Fibroblast of skin of right quadriceps (primary cell): ENCODE measurements around the gene CNPY1.

Experiments used
- DNase-seq: peaks from one replicate; pipeline ENCODE4 v3.0.0-alpha.2; 2013

CNPY1 gene

GRCh38 chr7:155487509-155488482 lies 58.6 kb downstream of the CNPY1 start:
- DNase-seq, result no peak

DNA sequence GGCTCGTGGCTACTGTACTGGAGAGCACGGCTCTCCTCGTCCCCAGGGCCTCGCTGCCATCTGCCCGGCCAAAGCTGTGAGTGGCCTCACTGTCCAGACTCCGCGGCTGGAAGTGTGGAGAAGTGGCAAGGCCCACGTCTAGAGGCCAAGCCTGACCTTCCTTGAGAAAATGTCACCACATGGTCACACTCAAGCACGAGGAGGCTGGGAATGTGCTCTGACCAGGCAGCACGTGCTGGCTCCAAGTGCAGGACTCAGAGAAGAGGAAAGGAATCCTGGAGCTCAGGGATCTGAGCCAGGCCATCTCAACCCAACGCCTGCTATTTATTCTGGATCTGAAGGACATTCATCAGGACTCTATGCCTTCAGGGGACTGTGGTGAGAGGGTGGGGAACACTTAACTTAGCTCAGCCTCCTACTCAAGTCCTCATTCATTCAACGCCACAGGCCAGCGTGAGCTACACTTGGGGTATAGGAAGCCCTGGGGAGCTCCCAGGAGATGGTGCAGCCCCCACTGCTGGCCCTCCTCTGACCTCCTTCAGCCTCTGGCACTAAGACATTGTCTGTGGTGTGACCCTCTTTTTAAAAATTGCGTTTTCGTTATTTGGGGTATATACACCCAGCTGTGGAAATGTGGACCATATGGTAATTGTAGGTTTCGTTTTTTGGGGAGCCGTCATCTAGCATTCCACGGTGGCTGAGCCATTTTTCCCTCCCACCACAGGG lies 59.4 kb downstream of the CNPY1 start:
- DNase-seq, result no peak

DNA sequence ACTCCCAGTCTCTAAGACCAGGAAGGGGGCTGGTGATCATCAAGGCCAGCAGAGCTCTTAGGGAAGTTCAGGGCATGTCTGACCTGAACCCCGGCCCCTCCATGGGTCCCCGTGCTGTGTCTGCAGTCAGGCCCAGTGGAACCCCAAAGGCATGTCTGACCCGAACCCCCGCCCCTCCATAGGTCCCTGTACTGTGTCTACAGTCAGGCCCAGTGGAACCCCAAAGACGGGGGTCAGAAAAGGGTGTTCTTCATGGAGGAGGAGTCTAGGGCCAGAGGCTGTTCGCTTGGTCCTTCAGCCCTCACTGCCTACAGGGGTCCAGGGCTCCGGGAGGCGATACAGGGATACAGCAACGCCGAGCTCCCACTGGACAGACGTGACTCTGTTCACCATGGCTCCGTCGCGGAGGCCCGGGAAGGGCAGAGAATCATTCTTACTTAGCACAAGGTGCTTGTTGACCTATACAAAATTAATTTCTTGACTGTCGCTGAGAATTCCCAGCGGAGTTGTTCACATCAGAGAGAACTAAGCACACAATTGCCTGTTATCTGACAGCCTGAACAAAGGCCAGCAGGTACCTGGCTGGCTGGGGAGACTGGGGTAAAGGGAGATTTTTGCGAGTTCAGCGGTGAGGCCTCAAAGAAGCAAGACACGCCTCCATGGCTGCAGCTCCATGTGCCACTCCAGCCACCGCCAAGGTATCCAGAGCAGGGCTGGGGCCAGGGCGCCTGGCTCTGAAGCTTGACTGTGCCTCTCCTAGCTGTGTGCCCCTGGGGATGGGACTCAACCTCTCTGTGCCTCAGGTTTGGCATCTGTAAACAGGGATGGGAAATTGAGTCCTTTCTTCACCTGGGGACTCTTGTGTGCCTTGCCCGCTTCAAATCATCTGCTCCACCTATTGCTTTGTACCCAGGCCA lies 61.6 kb downstream of the CNPY1 start:
- DNase-seq, result no peak

GRCh38 chr7:155483868-155484325 lies 62.5 kb downstream of the CNPY1 start:
- DNase-seq, result no peak

DNA sequence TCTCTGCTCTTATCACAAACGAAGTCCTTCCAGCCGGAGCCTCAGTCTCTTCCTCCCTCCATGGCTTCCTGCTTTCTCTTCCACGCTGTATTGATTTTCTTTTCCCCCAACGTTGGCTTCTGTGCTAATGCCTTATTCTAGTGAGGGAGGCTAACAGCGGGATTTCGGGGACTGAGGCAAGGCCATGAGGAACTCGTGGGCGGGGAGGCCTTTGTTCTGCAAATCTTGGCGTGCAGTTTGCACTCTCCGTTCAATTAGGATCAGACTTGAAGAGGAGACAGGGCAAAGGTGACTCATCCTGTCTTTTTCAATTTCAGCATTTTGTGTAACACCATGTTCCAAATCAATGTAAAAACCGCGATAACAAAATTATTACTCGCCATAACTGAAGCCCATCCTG lies 63.1 kb downstream of the CNPY1 start:
- DNase-seq, result no peak

GRCh38 chr7:155482511-155483183 lies 63.7 kb downstream of the CNPY1 start:
- no peak for DNase-seq

DNA sequence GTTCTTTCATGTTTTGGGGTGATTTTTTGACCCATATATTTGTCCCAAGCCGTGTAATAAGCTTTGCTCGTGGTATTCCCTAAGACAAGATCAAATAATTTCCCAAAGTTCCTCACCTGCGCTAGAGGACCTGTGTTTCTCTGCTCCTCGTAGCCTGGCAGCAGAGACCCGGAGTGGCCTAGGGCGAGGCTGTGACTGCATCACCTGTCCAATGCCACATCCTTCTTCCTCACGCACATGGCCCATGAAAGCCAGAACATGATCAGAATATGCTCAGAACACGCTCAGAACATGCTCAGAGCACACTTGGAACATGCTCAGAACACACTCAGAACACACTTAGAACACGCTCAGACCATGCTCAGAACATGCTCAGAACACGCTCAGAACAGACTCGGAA lies 64.6 kb downstream of the CNPY1 start:
- DNase-seq, result no peak

DNA sequence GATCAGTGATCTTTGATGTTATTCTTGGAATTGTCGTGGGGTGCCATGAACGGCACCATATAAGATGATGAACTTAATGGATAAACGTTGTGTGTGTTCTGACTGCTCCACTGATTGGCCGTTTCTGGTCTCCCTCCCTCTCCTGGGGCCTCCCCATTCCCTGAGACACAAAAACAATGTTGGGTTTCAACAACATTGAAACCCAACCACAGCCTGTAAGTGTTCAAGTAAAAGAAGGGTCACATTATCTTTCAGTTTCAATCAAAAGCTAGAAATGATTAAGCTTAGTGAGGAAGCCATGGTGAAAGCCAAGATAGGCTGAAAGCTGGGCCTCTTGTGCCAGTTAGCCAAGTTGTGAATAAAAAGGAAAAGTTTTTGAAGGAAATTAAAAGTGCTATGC lies 68.9 kb downstream of the CNPY1 start:
- no peak for DNase-seq

DNA sequence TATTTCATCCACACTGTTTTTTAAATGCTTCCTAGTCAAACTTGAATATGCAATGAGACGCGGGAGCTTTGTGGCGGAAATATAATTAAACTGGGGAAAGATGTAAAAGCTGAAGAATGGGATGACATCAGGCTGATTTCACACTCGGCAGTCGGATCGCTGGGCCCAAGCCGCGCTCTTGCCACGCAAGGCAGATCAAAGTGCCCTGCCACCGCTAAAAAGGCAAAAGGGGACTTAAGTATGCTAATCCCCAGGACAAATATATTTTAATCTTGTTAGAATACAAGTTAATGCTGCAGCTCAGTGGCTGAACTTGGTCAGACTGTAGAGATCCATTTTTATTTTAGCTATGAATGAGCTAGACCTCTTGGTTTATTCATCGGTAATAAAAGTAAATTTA lies 74.6 kb downstream of the CNPY1 start:
- DNase-seq, result no peak

- no peak for DNase-seq
These were observed 75.4 kb downstream of the CNPY1 start for GRCh38 chr7:155470686-155471638.

GRCh38 chr7:155470186-155470487 lies 76.2 kb downstream of the CNPY1 start:
- no peak for DNase-seq

GRCh38 chr7:155469311-155470185 lies 76.8 kb downstream of the CNPY1 start:
- no peak for DNase-seq

- DNase-seq, result no peak
These were observed 77.6 kb downstream of the CNPY1 start for GRCh38 chr7:155468785-155469148.

DNA sequence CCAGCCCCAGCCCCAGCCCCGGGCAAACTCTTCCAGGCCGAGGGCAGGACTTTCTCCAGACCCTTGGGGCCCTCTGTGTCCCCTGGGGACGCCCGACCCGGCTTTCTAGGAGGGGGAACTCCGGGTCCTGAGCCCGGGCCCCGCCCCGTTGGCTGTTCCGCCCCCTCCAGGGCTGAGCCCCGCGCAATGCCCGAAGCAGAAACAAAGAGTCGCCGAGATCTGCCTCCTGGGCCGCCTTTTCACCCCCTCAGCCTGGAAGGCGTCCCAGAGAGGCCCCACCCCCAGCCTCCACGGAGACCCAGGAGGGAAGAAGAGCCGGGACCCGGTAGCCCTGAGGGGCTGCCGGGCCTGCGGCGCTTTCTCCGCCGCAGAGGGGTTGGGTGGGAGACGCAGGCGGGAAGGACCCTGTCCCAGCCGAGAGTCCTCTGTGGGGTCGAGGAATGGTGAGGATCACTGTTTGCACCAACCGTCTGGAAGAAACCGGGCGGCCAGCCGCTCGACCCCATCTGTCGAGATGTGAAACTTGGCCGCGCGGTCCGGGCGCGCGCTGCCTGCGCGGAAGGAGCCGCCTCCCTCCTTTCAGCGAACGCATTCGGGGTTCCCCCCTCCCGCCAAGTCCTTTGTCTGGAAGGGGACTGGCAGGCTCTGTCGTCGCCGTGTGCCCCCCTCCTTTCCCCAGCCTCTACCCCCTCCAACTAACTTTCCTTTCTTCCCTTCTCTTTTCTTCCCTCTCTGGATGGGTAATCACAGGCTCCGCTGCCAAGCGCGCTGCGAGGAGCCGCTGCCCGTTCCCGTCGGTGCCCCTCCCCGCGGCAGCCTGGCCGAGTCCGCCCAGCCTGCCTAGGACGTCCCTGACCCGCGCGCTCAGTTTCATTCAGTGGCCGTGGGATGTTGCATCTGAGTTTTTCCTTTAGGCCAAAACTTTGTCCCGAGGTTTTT lies 78.2 kb downstream of the CNPY1 start:
- no peak for DNase-seq

DNA sequence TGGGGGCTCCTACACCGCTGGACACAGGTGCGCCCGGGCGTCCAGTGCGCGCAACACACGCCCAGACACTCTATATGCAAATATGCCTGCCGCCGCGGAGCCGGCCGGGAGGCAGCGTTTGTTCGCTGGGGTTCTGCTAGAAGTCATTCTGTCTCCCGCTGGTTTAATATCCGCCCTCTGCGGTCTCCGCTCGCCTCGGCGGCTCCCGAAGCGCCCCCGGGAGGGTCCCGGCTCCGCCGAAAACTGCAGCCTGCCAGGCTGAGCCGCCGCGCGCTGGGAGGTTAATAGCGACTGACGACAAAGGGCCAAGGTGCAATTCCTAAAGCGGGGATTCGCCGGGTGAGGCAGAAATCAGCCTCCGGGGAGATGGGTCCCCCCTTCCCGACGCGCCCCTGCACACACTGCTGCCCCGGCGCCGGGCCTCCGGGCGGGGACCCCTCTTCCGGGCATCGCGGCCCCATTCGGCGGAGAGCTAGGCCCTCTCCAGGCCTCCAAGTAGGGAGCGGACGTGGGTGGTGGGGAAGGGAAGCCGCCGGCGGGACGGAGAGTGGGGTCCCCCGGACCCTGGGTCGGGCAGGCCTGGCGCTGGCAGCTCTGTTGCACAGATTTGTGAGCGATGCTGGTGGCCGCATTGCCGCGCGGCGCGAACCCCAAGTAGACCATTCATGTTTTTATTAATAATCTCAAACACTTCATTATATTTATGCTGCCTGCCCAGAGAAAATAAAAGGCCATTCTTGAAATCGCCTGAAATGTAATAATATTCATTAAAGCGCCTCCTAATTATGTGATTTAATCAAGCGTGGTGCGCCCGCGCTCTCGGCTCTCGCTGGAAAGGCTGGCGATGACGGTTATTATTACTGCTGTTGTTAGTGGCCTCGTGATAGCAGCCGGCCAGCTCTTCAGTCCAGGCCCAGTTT lies 79.3 kb downstream of the CNPY1 start:
- DNase-seq, result no peak

DNA sequence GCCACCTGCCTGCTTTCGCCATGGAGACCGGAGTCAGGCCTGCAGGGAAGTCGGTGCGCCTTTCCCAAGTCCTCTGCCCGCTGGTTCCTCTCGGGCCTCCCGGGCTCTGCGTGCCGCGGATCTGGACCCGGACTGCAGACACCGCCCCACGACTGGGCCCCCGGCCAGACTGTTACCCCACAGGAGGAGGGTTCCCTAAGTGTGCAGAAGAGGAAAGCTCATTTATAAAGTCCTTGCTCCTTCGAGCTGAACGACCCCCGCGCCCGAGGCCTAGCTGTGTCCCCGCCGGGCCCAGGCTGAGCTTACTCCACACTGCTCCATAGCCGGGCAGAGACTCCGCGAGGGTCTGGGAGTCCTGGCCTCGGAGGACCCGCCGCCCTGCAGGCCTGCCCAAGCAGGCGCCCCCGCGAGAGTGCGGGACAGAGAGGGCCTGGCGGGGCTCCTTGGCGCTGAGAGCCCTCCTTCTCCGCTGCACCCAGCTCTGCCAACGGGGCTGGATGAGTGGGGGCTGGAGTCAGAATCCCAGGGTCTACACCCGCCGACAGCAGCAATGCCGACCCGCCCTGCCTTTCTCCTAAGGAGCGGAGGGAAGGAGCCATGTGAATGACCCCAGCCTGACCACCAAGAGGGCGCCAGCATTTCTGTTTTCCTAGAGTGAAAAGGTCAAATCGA lies 80.1 kb downstream of the CNPY1 start:
- DNase-seq, result no peak

- no peak for DNase-seq
These were observed 80.6 kb downstream of the CNPY1 start for GRCh38 chr7:155465761-155466141.
